K562 (cell line): ENCODE data around the gene B2M. TPM values are rescaled to one million over a fixed set of nuclear protein-coding genes. Genes with fewer than 3 reads are reported as not detected.

Source experiments
- CAMTA2 ChIP-seq: fragments of 250-450 bp; sonication (Bioruptor Pico); conservative IDR thresholded peaks from 2 replicates; pipeline ENCODE4 v1.5.1; 2022
- CBX3 ChIP-seq, 2 experiments: IDR thresholded peaks; 1 replicate in 1 of 2; 2 replicates in 1 of 2; pipeline ENCODE4 v1.6.1; 2012; ENCODE audit warnings: inconsistent platforms in 2 of 2, low read length in 2 of 2, borderline replicate concordance in 1 of 2, control low read depth in 1 of 2
- GATAD2A ChIP-seq: fragments of 450-650 bp; IDR thresholded peaks from 2 replicates; pipeline ENCODE4 v1.6.1; 2017
- JUNB ChIP-seq: fragments of 450-650 bp; formaldehyde crosslinking; conservative IDR thresholded peaks from 2 replicates; pipeline ENCODE4 v1.4.0; 2020; ENCODE audit warnings: mild to moderate bottlenecking
- MECOM ChIP-seq: fragments of 250-450 bp; sonication (Bioruptor Pico); IDR thresholded peaks from 2 replicates; pipeline ENCODE4 v1.8.0; 2022; ENCODE audit warnings: inconsistent platforms
- RUNX1 ChIP-seq: sonication (generic); IDR thresholded peaks from 2 replicates; pipeline ENCODE4 v1.6.1; 2016; ENCODE audit warnings: antibody characterized with exemption, low read depth
- SOX6 ChIP-seq: fragments of 450-650 bp; IDR thresholded peaks from 2 replicates; pipeline ENCODE4 v1.6.1; 2014; ENCODE audit warnings: mild to moderate bottlenecking
- TCFL5 ChIP-seq: fragments of 250-450 bp; sonication (Bioruptor Pico); conservative IDR thresholded peaks from 2 replicates; pipeline ENCODE4 v1.6.1; 2021; ENCODE audit warnings: mild to moderate bottlenecking, moderate library complexity, matching md5 sums
- TSC22D4 ChIP-seq: fragments of 450-650 bp; IDR thresholded peaks from 2 replicates; pipeline ENCODE4 v1.6.1; 2016; ENCODE audit warnings: missing genetic modification characterization, missing biosample characterization, control low read depth
- ZNF197 ChIP-seq: fragments of 200-800 bp; sonication (Bioruptor generic); IDR thresholded peaks from 2 replicates; pipeline ENCODE4 v1.6.1; 2016; ENCODE audit warnings: low read depth, missing genetic modification characterization, missing compliant biosample characterization
- ZNF436 ChIP-seq: fragments of 250-450, 450-650 bp; sonication (Bioruptor Pico); formaldehyde crosslinking; IDR thresholded peaks from 2 replicates; pipeline ENCODE4 v1.7.0; 2020; ENCODE audit warnings: mild to moderate bottlenecking
- ZNF445 ChIP-seq: fragments of 250-450 bp; sonication (Bioruptor Pico); IDR thresholded peaks from 2 replicates; pipeline ENCODE4 v1.4.0; 2020; ENCODE audit warnings: low read depth, mild to moderate bottlenecking, moderate library complexity
- polyA plus RNA-seq, 8 experiments: library from polyadenylated mRNA; depleted of rRNA in 4 of 8; stranded (reverse) in 5 of 8; unstranded in 3 of 8; fragments of >200 nt; fragmentation: Nextera tagmentation in 2 of 8; fragmentation: Illumina TruSeq in 1 of 8; extraction: Ambion mirVana in 2 of 8; extraction: Trizol in 1 of 8; gene quantifications; 2 replicates each; pipeline versions ENCODE4 v1.2.1 to v1.2.3, GENCODE V29; 2011 to 2014; ENCODE audit warnings: inconsistent platforms in 1 of 8, missing spikeins in 1 of 8
- total RNA-seq, 7 experiments: library from RNA; depleted of rRNA in 6 of 7; stranded (reverse); fragments of >200 nt in 6 of 7; fragmentation: Illumina TruSeq in 2 of 7; extraction: Trizol in 2 of 7; gene quantifications; 2 replicates each; pipeline versions ENCODE4 v1.2.1 to v1.2.3, GENCODE V29; 2011 to 2021; ENCODE audit warnings: low replicate concordance in 1 of 7
- TF ChIP-seq, protein P1 (sequence below): sonication (generic); formaldehyde crosslinking; IDR thresholded peaks from 2 replicates; pipeline ENCODE4 v1.8.0; 2023; ENCODE audit warnings: mild to moderate bottlenecking, missing genetic modification reagents
- TF ChIP-seq, protein P2 (sequence below): sonication (generic); formaldehyde crosslinking; IDR thresholded peaks from 2 replicates; pipeline ENCODE4 v1.8.0; 2022; ENCODE audit warnings: mild to moderate bottlenecking, missing genetic modification reagents, borderline replicate concordance
- TF ChIP-seq, protein P3 (sequence below): sonication (generic); formaldehyde crosslinking; IDR thresholded peaks from 2 replicates; pipeline ENCODE4 v1.4.0; 2020; ENCODE audit warnings: mild to moderate bottlenecking, missing genetic modification reagents
- TF ChIP-seq, protein P4 (sequence below): fragments of 200-800 bp; sonication (Bioruptor generic); IDR thresholded peaks from 2 replicates; pipeline ENCODE4 v1.6.1; 2017; ENCODE audit warnings: missing genetic modification characterization, missing compliant biosample characterization
- TF ChIP-seq, protein P5 (sequence below): fragments of 250-450 bp; sonication (Bioruptor Pico); IDR thresholded peaks from 2 replicates; pipeline ENCODE4 v1.6.1; 2021; ENCODE audit warnings: mild to moderate bottlenecking

Gene B2M
- total and polyA plus RNA-seq, 9 of the 15 experiments (the other 6 are each of a cell fraction or from before 2014, with no cell fraction given) = 460 to 3,138 (median 1,032) TPM

DNA sequence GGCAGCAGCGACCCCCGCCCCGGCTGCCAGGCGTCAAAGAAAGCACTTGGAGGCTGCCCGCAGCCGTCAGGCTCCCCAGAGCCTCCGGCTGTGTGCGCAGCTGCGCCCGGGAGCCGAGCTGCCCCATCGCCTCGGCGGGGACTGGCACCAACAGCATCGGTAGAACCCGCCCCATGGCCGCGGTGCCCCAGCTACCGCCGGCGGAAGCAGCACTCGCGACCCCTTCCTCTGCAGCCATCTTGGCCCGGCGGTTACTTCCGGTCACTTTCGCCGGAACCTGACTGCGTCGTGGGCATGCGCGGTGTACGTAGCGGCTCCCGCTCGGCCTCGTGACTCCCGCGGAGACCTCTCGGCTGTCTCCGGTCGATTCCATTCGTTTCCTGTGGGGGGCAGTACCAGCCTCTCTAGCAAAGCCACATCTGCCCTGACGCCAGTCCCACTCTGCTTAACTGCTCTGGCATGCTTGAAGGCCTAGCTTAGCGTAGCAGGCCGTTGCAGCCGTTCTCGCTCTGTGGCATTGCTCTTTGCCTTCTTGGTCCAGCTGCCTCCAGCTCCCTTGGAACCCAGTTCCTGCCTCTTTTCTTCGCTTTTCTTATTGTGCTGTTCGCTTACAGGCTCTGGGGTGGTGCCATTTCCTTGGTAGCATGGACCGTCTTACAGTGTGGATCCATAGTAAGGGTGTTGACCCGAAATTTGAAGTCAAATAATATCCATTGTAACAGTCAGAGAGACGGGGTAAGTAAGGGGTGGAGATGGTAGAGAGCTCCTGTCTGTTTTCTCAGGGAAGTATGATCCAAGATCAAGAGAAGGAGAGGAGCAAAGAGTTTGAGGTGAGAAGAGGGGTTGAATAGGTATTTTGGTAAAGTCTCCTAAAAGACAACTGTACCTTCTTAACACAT is 47.7 kb upstream of the B2M start, which contains the start of gene SPG11 (continued):
- TF ChIP-seq, protein P1, sequence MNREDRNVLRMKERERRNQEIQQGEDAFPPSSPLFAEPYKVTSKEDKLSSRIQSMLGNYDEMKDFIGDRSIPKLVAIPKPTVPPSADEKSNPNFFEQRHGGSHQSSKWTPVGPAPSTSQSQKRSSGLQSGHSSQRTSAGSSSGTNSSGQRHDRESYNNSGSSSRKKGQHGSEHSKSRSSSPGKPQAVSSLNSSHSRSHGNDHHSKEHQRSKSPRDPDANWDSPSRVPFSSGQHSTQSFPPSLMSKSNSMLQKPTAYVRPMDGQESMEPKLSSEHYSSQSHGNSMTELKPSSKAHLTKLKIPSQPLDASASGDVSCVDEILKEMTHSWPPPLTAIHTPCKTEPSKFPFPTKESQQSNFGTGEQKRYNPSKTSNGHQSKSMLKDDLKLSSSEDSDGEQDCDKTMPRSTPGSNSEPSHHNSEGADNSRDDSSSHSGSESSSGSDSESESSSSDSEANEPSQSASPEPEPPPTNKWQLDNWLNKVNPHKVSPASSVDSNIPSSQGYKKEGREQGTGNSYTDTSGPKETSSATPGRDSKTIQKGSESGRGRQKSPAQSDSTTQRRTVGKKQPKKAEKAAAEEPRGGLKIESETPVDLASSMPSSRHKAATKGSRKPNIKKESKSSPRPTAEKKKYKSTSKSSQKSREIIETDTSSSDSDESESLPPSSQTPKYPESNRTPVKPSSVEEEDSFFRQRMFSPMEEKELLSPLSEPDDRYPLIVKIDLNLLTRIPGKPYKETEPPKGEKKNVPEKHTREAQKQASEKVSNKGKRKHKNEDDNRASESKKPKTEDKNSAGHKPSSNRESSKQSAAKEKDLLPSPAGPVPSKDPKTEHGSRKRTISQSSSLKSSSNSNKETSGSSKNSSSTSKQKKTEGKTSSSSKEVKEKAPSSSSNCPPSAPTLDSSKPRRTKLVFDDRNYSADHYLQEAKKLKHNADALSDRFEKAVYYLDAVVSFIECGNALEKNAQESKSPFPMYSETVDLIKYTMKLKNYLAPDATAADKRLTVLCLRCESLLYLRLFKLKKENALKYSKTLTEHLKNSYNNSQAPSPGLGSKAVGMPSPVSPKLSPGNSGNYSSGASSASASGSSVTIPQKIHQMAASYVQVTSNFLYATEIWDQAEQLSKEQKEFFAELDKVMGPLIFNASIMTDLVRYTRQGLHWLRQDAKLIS (CRISPR knock-in tag) = peak; percentile 81
- TF ChIP-seq, protein P2, sequence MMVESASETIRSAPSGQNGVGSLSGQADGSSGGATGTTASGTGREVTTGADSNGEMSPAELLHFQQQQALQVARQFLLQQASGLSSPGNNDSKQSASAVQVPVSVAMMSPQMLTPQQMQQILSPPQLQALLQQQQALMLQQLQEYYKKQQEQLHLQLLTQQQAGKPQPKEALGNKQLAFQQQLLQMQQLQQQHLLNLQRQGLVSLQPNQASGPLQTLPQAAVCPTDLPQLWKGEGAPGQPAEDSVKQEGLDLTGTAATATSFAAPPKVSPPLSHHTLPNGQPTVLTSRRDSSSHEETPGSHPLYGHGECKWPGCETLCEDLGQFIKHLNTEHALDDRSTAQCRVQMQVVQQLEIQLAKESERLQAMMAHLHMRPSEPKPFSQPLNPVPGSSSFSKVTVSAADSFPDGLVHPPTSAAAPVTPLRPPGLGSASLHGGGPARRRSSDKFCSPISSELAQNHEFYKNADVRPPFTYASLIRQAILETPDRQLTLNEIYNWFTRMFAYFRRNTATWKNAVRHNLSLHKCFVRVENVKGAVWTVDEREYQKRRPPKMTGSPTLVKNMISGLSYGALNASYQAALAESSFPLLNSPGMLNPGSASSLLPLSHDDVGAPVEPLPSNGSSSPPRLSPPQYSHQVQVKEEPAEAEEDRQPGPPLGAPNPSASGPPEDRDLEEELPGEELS = peak; percentile 97
- TF ChIP-seq JUNB = 0 out of 2 replicates have a peak, but pooled peaks have one; percentile 22
- TF ChIP-seq, protein P3, sequence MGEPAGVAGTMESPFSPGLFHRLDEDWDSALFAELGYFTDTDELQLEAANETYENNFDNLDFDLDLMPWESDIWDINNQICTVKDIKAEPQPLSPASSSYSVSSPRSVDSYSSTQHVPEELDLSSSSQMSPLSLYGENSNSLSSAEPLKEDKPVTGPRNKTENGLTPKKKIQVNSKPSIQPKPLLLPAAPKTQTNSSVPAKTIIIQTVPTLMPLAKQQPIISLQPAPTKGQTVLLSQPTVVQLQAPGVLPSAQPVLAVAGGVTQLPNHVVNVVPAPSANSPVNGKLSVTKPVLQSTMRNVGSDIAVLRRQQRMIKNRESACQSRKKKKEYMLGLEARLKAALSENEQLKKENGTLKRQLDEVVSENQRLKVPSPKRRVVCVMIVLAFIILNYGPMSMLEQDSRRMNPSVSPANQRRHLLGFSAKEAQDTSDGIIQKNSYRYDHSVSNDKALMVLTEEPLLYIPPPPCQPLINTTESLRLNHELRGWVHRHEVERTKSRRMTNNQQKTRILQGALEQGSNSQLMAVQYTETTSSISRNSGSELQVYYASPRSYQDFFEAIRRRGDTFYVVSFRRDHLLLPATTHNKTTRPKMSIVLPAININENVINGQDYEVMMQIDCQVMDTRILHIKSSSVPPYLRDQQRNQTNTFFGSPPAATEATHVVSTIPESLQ (CRISPR knock-in tag) = no peak
- no peak for TF ChIP-seq TCFL5 (CRISPR knock-in tag)
- TF ChIP-seq CBX3 (IDR thresholded peaks at IDR 0.05; ENCODE audit: borderline replicate concordance in 1 of 2, low read length in 2 of 2) = peak in 1 of 2 experiments; percentile 88; a peak in 1 of 3 replicates
- TF ChIP-seq ZNF436 (CRISPR knock-in tag) = no peak
- no peak for TF ChIP-seq RUNX1
- TF ChIP-seq MECOM (CRISPR knock-in tag) = peak; percentile 76
- peak; percentile 90; the same call in 1 of the 2 replicates for TF ChIP-seq ZNF197 (CRISPR knock-in tag)
- no peak for TF ChIP-seq ZNF445 (CRISPR knock-in tag)
- TF ChIP-seq, protein P4, sequence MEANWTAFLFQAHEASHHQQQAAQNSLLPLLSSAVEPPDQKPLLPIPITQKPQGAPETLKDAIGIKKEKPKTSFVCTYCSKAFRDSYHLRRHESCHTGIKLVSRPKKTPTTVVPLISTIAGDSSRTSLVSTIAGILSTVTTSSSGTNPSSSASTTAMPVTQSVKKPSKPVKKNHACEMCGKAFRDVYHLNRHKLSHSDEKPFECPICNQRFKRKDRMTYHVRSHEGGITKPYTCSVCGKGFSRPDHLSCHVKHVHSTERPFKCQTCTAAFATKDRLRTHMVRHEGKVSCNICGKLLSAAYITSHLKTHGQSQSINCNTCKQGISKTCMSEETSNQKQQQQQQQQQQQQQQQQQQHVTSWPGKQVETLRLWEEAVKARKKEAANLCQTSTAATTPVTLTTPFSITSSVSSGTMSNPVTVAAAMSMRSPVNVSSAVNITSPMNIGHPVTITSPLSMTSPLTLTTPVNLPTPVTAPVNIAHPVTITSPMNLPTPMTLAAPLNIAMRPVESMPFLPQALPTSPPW = peak; percentile 51
- TF ChIP-seq GATAD2A = 0 out of 2 replicates have a peak, but pooled peaks have one; percentile 16
- TF ChIP-seq CAMTA2 (CRISPR knock-in tag) = no peak
- TF ChIP-seq, protein P5, sequence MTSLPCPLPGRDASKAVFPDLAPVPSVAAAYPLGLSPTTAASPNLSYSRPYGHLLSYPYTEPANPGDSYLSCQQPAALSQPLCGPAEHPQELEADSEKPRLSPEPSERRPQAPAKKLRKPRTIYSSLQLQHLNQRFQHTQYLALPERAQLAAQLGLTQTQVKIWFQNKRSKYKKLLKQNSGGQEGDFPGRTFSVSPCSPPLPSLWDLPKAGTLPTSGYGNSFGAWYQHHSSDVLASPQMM = no peak
- TF ChIP-seq SOX6 = peak; percentile 49; the same call in 1 of the 2 replicates
- no peak for TF ChIP-seq TSC22D4 (tag)
